Body of pancreas (tissue), 4 donors: ENCODE data around the gene CHRDL2. TPM values are rescaled to one million over a fixed set of nuclear protein-coding genes. Genes with fewer than 3 reads are reported as not detected.

Experiments used
- ATAC-seq: fragments of 150-250 bp; one replicate; pipeline ENCODE4 v1.9.1; 2016
- DNase-seq, 4 donors: peaks; one replicate each; pipeline ENCODE4 v3.0.0-alpha.2; 2019
- H3K27ac ChIP-seq, 4 donors: fragments of 200-600 bp; sonication (generic); 1 replicate in 3 of 4; 2 replicates in 1 of 4; pipeline versions ENCODE4 v1.5.1 to v1.6.1; 2016 to 2019; ENCODE audit warnings: mild to moderate bottlenecking in 1 of 4, mixed read lengths in 1 of 4, moderate library complexity in 1 of 4
- H3K27me3 ChIP-seq, 2 donors: fragments of 200-600 bp; sonication (generic); one replicate each; pipeline ENCODE4 v1.6.0; 2016; ENCODE audit warnings: mild to moderate bottlenecking in 1 of 2
- H3K36me3 ChIP-seq, 2 donors: fragments of 200-600 bp; sonication (generic); replicated peaks in 1 of 2; 2 replicates each; pipeline ENCODE4 v1.5.1; 2016; ENCODE audit warnings: low read depth in 2 of 2; ENCODE audit not compliant: insufficient read depth in 1 of 2
- H3K4me1 ChIP-seq: fragments of 200-600 bp; sonication (generic); one replicate; pipeline ENCODE4 v1.6.0; 2016
- H3K4me3 ChIP-seq, 2 donors: fragments of 200-600 bp; sonication (generic); 1 replicate in 1 of 2; 2 replicates in 1 of 2; pipeline ENCODE4 v1.5.1; 2016 to 2019
- H3K9me3 ChIP-seq, 3 donors: fragments of 200-600 bp; sonication (generic); 1 replicate in 2 of 3; 2 replicates in 1 of 3; pipeline ENCODE4 v1.5.1; 2016
- POLR2A ChIP-seq, 3 donors: fragments of 450-650 bp; IDR thresholded peaks; one replicate each; pipeline ENCODE4 v1.6.1; 2016; ENCODE audit warnings: antibody characterized with exemption in 3 of 3, mild to moderate bottlenecking in 2 of 3
- WGBS, 2 donors: methylation state at CpG; one replicate each; pipeline ENCODE4 v1.1.5; 2017; 5-methylcytosine and 5-hydroxymethylcytosine counted together
- intact Hi-C: fragments of 100-400 bp; cut with DNase I; formaldehyde crosslinking; loops from one replicate; pipeline ENCODE4 v1.15.1; 2023
- total RNA-seq, 2 donors: library from RNA; depleted of rRNA; stranded (reverse); fragments of >200 nt; gene quantifications; one replicate each; pipeline ENCODE4 v1.1.0, GENCODE V29; 2016
- TF ChIP-seq, protein P1 (sequence below), 7 experiments: fragments of 450-650 bp in 4 of 7; fragments of 200-600 bp in 3 of 7; sonication (generic) in 3 of 7; IDR thresholded peaks; one replicate each; pipeline ENCODE4 v1.5.1; 2016 to 2019; ENCODE audit warnings: antibody characterized with exemption in 7 of 7

CHRDL2 gene
- total RNA-seq, 2 donors from 2014 or later: not detected

DNA sequence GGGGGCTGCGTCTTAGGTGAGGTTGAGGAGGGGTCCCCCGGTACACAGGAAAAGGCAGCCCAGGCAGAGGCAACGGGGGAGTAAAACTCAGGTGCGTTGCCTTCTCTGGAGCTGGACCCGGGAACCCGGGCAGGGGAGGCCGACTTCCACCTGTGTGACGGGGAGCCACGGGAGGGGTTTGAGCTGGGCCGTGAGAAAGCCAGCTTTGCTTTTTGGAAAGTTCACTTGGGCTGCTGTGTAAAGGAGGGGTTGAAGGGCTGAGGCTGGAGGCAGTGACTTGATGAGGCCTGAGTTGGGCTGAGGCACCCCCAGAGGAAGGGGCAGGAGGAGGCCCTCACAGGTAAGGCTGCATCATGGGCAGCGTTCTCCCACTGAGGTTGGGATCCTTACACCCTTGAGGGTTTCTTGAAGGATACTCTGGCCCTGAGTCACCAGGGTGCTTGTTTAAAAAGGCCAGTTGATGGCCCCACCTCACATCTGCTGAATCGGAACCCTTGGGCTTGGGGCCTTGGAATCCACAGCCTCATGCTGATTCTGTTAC is 47.2 kb downstream of the CHRDL2 start:
- intact Hi-C loops: no loop called here
- no peaks in the 10 kb centered on the region for H3K36me3 ChIP-seq
- no peak overlapping the region for H3K27ac ChIP-seq
- no peaks in the 10 kb centered on the region for H3K27me3 ChIP-seq
- H3K4me3 ChIP-seq: no peak overlapping the region
- TF ChIP-seq, protein P1, sequence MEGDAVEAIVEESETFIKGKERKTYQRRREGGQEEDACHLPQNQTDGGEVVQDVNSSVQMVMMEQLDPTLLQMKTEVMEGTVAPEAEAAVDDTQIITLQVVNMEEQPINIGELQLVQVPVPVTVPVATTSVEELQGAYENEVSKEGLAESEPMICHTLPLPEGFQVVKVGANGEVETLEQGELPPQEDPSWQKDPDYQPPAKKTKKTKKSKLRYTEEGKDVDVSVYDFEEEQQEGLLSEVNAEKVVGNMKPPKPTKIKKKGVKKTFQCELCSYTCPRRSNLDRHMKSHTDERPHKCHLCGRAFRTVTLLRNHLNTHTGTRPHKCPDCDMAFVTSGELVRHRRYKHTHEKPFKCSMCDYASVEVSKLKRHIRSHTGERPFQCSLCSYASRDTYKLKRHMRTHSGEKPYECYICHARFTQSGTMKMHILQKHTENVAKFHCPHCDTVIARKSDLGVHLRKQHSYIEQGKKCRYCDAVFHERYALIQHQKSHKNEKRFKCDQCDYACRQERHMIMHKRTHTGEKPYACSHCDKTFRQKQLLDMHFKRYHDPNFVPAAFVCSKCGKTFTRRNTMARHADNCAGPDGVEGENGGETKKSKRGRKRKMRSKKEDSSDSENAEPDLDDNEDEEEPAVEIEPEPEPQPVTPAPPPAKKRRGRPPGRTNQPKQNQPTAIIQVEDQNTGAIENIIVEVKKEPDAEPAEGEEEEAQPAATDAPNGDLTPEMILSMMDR (IDR thresholded peaks at IDR 0.05): no peak
- TF ChIP-seq POLR2A (IDR thresholded peaks at IDR 0.05): no peak
- H3K4me1 ChIP-seq: peaks cover 32% of the 10 kb centered on the region
- DNase-seq (peak in 1 of 4 donors; percentile 4), ATAC-seq (no peak)
- no peaks in the 10 kb centered on the region for H3K9me3 ChIP-seq
- 79 to 83% methylated on average over 10 to 12 of the region's 12 CpGs for WGBS, 2 donors

DNA sequence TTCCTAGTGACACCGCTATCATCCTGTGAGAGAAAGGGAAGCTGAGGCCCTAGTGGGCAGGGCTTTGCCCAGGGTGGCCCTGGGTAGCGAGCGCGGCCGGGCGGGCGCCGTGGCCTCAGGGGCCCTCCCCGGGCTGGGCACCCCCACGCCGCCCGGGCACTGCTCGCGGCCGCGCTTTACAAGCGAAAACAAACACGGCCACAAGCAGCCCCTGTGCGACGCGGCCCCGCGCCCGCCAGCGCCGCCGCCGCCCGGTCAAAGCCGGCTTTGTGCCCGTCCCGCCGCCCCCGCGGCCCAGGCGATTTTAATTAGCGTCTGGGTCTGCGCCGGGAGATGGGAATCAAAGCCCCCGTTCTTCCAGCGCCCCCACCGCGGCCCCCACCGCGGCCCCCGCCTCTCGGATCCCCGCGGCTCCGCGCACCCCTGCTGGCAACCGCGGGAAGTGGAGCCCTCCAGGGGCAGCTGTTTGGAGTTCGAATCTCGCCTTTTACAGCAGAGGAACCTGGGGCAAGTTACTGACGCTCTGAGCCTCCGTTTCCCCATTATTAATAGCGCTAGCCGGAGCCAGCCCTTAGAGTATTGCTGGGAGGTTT is 47.9 kb downstream of the CHRDL2 start:
- Histone ChIP-seq H3K9me3 (no peaks in the 10 kb centered on the region), H3K4me3 (no peak overlapping the region), H3K27ac (peak overlapping the region in 1 of 4 donors; percentile 58), H3K4me1 (peaks cover 32% of the 10 kb centered on the region), H3K27me3 (no peaks in the 10 kb centered on the region), H3K36me3 (no peaks in the 10 kb centered on the region)
- intact Hi-C loops: no loop called here
- DNase-seq (peak in 2 of 4 donors; percentile 20 to 41), ATAC-seq (peak; percentile 30)
- 8 to 16% methylated on average over 27 to 42 of the region's 59 CpGs for WGBS, 2 donors
- no peak for TF ChIP-seq POLR2A (IDR thresholded peaks at IDR 0.05)
- TF ChIP-seq, protein P1 (IDR thresholded peaks at IDR 0.05): peak; percentile 16 to 44 (median 32)

DNA sequence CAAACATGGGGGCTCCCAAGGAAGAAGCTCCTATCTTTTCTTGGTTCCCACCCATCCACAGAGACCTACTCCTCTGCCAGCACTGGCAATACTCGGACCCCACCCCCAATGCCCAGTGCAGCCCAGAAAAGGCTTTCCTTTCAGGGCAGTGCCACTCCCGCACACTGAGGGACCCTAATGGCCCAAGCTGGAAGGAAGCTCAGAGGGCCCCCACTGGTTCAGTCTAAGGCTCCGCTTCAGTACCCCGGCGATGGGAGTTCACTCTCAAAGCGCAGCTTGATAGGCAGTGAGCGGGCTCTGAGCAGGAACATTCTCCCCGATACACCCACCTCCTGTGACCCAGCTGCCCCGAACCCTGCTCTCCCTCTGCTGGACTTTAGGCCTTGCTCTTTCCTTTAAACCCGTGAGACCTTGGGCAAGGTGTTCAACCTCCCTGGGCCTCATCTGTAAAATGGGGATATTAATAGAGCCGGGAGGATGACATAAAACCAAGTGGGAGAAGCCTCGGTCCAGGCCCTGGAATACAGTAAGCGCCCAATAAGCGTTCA is 48.4 kb downstream of the CHRDL2 start:
- TF ChIP-seq POLR2A (IDR thresholded peaks at IDR 0.05): no peak
- TF ChIP-seq, protein P1 (IDR thresholded peaks at IDR 0.05): no peak
- intact Hi-C loops: no loop called here
- WGBS, 2 donors: 91 to 95% methylated on average over 11 to 14 of the region's 14 CpGs
- Histone ChIP-seq H3K27me3 (no peaks in the 10 kb centered on the region), H3K4me1 (peaks cover 32% of the 10 kb centered on the region), H3K9me3 (no peaks in the 10 kb centered on the region), H3K36me3 (no peaks in the 10 kb centered on the region), H3K4me3 (no peak overlapping the region), H3K27ac (peak overlapping the region in 1 of 4 donors; percentile 58)
- DNase-seq (peak in 2 of 4 donors; percentile 7 to 8), ATAC-seq (no peak)

DNA sequence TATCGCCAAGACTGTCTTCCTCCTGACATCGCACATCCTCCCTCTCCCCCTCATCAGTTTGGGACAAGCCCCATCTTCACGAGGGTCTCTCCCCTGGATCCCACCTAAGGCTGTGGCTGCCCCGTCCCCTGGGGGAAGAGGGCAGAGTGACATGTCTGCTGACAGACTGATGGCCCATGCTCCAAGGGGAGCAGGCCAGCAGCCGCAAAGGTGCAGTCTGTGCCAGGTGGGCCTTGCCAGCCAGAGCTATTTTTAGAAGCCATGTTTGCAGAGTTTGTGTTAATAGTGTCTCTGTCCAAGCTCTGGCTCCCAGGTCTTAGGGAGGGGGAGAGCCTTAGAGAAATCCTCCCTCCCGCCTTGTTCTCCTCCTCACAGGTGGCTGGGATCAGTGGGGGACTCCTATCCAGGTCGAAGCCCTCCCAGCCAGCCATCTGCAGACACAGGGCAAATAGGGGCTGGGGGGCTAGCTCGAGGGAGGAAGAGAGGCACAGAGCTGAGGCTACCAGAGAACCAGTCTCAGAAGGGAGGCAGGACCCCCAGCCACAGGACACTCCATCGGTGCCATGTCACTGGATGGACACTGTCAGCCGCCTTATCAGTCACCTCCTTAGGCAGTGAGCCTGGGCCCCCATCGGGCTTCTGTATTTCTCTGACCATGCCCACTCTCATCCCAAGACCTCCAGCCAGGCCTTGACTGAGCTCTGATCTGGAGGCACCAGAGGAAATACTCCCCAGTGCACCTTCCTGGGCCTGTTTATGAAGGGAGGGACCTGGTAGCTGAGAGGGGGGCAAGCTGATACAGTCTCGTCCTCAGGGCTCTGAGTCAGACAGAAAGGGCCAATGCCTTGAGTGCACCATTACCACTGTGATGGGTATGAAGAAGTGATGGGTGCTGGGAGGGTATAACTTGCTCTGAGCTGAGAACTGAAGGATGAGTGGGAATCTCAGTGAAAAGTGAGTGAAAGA is 49.3 kb downstream of the CHRDL2 start:
- Histone ChIP-seq H3K27me3 (no peaks in the 10 kb centered on the region), H3K4me3 (no peak overlapping the region), H3K36me3 (no peaks in the 10 kb centered on the region), H3K27ac (peak overlapping the region in 3 of 4 donors; percentile 6 to 63 (median 42)), H3K9me3 (no peaks in the 10 kb centered on the region), H3K4me1 (peaks cover 32% of the 10 kb centered on the region)
- intact Hi-C loops: no loop called here
- 33 to 39% methylated on average over 10 to 12 of the region's 12 CpGs for WGBS, 2 donors
- ATAC-seq (peak; percentile 83), DNase-seq (peak; percentile 65 to 86 (median 82))
- TF ChIP-seq POLR2A (IDR thresholded peaks at IDR 0.05): no peak
- TF ChIP-seq, protein P1 (IDR thresholded peaks at IDR 0.05): no peak
